DMS153 treated with DMSO at 0.1 percent for 48 hours (cell line): ENCODE data around the gene AHDC1.
A peak's percentile ranks its signal among the peaks of the same experiment; 100 is the strongest.

Experiments used
- DNase-seq: peaks from one replicate; lab custom pipeline; 2025; ENCODE audit not compliant: unreplicated experiment; lab: John Stamatoyannopoulos, UW

Gene AHDC1

GRCh38 chr1:27598902-27599528, 4.9 kb downstream of the AHDC1 start:
- DNase-seq: no peak

- no peak for DNase-seq
Measured at GRCh38 chr1:27598295-27598687, 5.7 kb downstream of the AHDC1 start.

- no peak for DNase-seq
Measured at GRCh38 chr1:27597516-27598294, 6.2 kb downstream of the AHDC1 start.

GRCh38 chr1:27596986-27597385, 7.0 kb downstream of the AHDC1 start:
- DNase-seq: no peak

- no peak for DNase-seq
Measured at GRCh38 chr1:27596261-27596660, 7.7 kb downstream of the AHDC1 start.

GRCh38 chr1:27595597-27595996, 8.3 kb downstream of the AHDC1 start:
- DNase-seq: no peak

GRCh38 chr1:27594564-27595510, 9.1 kb downstream of the AHDC1 start:
- DNase-seq: no peak

GRCh38 chr1:27593678-27594563, 10.0 kb downstream of the AHDC1 start:
- no peak for DNase-seq

GRCh38 chr1:27592931-27593677, 10.8 kb downstream of the AHDC1 start:
- DNase-seq: no peak

- no peak for DNase-seq
Measured at GRCh38 chr1:27592232-27592930, 11.6 kb downstream of the AHDC1 start.

- no peak for DNase-seq
Measured at GRCh38 chr1:27591622-27592021, 12.3 kb downstream of the AHDC1 start.

GRCh38 chr1:27590917-27591508, 12.9 kb downstream of the AHDC1 start:
- DNase-seq: no peak

GRCh38 chr1:27589841-27590426, 14.0 kb downstream of the AHDC1 start:
- DNase-seq: peak; percentile 67

GRCh38 chr1:27589441-27589840, 14.5 kb downstream of the AHDC1 start:
- no peak for DNase-seq

- DNase-seq: no peak
Measured at GRCh38 chr1:27588256-27589232, 15.4 kb downstream of the AHDC1 start.

GRCh38 chr1:27585684-27586083, 18.3 kb downstream of the AHDC1 start:
- DNase-seq: no peak

GRCh38 chr1:27584453-27584852, 19.5 kb downstream of the AHDC1 start:
- no peak for DNase-seq
